Measurements from ENCODE around the gene ZNF446. TPM values are rescaled to one million over a fixed set of nuclear protein-coding genes. Genes with fewer than 3 reads are reported as not detected.

The ZNF446 gene
- total RNA-seq, 2 experiments from 2014 or later = 8.0 to 11.1 TPM

- Histone ChIP-seq H2AFZ (ENCODE audit: low read length) (peak overlapping the region; percentile 86; the same call in 1 of the 2 replicates), H3K9me2 (ENCODE audit: insufficient read depth, low read length) (no peaks in the 10 kb centered on the region), H3K4me3 (ENCODE audit: low read depth, low read length, poor library complexity, severe bottlenecking) (peak overlapping the region; percentile 87), H3K79me2 (ENCODE audit: insufficient read depth, low read depth, low read length) (peaks cover 11% of the 10 kb centered on the region; the same call in 1 of the 2 replicates), H3K27ac (ENCODE audit: low read depth, low read length, poor library complexity, severe bottlenecking) (peak overlapping the region; percentile 80), H3K4me2 (ENCODE audit: low read length) (peak overlapping the region; percentile 95), H3K36me3 (ENCODE audit: insufficient read depth, low read length) (peaks cover 13% of the 10 kb centered on the region), H3K9me3 (ENCODE audit: low read length) (no peaks in the 10 kb centered on the region), H3K4me1 (ENCODE audit: insufficient read depth, low read length, poor library complexity, severe bottlenecking) (peaks cover 14% of the 10 kb centered on the region), H4K20me1 (ENCODE audit: insufficient read depth, low read length) (no peaks in the 10 kb centered on the region)
- DNase-seq (ENCODE audit: low spot score) = no peak
- CTCF ChIA-PET (ENCODE audit: unreplicated experiment) = interaction anchor here (0.7 to 1.5 kb wide), 2 partner anchors 34 to 37 kb away, joined by 3 to 7 read pairs; no protein-coding TSS in a partner anchor
- POLR2A ChIA-PET = interaction anchor here (0.7 to 2.7 kb wide), 5 partner anchors 12 to 194 kb away, joined by 3 to 14 read pairs (median 3); partner anchors contain the start of genes TRIM28 and ZSCAN22
- TF ChIP-seq CTCF (conservative IDR thresholded peaks at IDR 0.05; ENCODE audit: low read length) (peak; percentile 22; the same call in 1 of the 2 replicates), EZH2phosphoT487 (IDR thresholded peaks at IDR 0.05; ENCODE audit: borderline replicate concordance, low read depth, low read length) (no peak)
- BruUV-seq (replicated peaks) = TSS peak; percentile 84
- intact Hi-C loops (cut with micrococcal nuclease; ENCODE audit: unreplicated experiment) = no loop called here
Observed at GRCh38 chr19:58520257-58520599, 44.1 kb downstream of the ZNF446 start.

- no peak for DNase-seq (ENCODE audit: low spot score)
- H3K4me1 ChIP-seq (ENCODE audit: insufficient read depth, low read length, poor library complexity, severe bottlenecking) = peaks cover 14% of the 10 kb centered on the region
- H3K4me2 ChIP-seq (ENCODE audit: low read length) = no peak overlapping the region
- H3K9me2 ChIP-seq (ENCODE audit: insufficient read depth, low read length) = no peaks in the 10 kb centered on the region
- no peak overlapping the region for H2AFZ ChIP-seq (ENCODE audit: low read length)
- peaks cover 4% of the 10 kb centered on the region for H3K36me3 ChIP-seq (ENCODE audit: insufficient read depth, low read length)
- no peaks in the 10 kb centered on the region for H3K9me3 ChIP-seq (ENCODE audit: low read length)
- POLR2A ChIA-PET = interaction anchor here (0.7 to 2.7 kb wide), 3 partner anchors 22 to 146 kb away, joined by 5 to 14 read pairs (median 11); partner anchors contain the start of gene TRIM28
- no TSS peak for BruUV-seq (replicated peaks)
- H3K27ac ChIP-seq (ENCODE audit: low read depth, low read length, poor library complexity, severe bottlenecking) = no peak overlapping the region
- no peaks in the 10 kb centered on the region for H4K20me1 ChIP-seq (ENCODE audit: insufficient read depth, low read length)
- no peak overlapping the region for H3K4me3 ChIP-seq (ENCODE audit: low read depth, low read length, poor library complexity, severe bottlenecking)
- intact Hi-C loops (cut with micrococcal nuclease; ENCODE audit: unreplicated experiment) = no loop called here
- TF ChIP-seq CTCF (conservative IDR thresholded peaks at IDR 0.05; ENCODE audit: low read length) (no peak), EZH2phosphoT487 (IDR thresholded peaks at IDR 0.05; ENCODE audit: borderline replicate concordance, low read depth, low read length) (no peak)
- peaks cover 11% of the 10 kb centered on the region; the same call in 1 of the 2 replicates for H3K79me2 ChIP-seq (ENCODE audit: insufficient read depth, low read depth, low read length)
- CTCF ChIA-PET (ENCODE audit: unreplicated experiment) = no interaction called here
Observed at GRCh38 chr19:58521651-58522050, 45.5 kb downstream of the ZNF446 start.

- intact Hi-C loops (cut with micrococcal nuclease; ENCODE audit: unreplicated experiment) = no loop called here
- Histone ChIP-seq H3K4me1 (ENCODE audit: insufficient read depth, low read length, poor library complexity, severe bottlenecking) (peaks cover 14% of the 10 kb centered on the region), H3K79me2 (ENCODE audit: insufficient read depth, low read depth, low read length) (peaks cover 11% of the 10 kb centered on the region; the same call in 1 of the 2 replicates), H3K27ac (ENCODE audit: low read depth, low read length, poor library complexity, severe bottlenecking) (no peak overlapping the region), H2AFZ (ENCODE audit: low read length) (no peak overlapping the region), H3K9me2 (ENCODE audit: insufficient read depth, low read length) (no peaks in the 10 kb centered on the region), H3K36me3 (ENCODE audit: insufficient read depth, low read length) (no peaks in the 10 kb centered on the region), H3K4me3 (ENCODE audit: low read depth, low read length, poor library complexity, severe bottlenecking) (no peak overlapping the region), H4K20me1 (ENCODE audit: insufficient read depth, low read length) (no peaks in the 10 kb centered on the region), H3K9me3 (ENCODE audit: low read length) (no peaks in the 10 kb centered on the region), H3K4me2 (ENCODE audit: low read length) (no peak overlapping the region)
- ChIA-PET POLR2A (no interaction called here), CTCF (ENCODE audit: unreplicated experiment) (no interaction called here)
- DNase-seq (ENCODE audit: low spot score) = no peak
- TF ChIP-seq CTCF (conservative IDR thresholded peaks at IDR 0.05; ENCODE audit: low read length) (no peak), EZH2phosphoT487 (IDR thresholded peaks at IDR 0.05; ENCODE audit: borderline replicate concordance, low read depth, low read length) (no peak)
- no TSS peak for BruUV-seq (replicated peaks)
Observed at GRCh38 chr19:58522709-58523108, 46.6 kb downstream of the ZNF446 start.

All from OCI-LY7 (cell line).